Measurements from ENCODE around the gene ZNF593.

GRCh38 chr1:26156285-26157038 lies 13.2 kb upstream of the ZNF593 start:
- no peak for TF ChIP-seq CTCF (IDR thresholded peaks at IDR 0.05; ENCODE audit: low read depth, low read length)
- TF ChIP-seq POLR2A (IDR thresholded peaks at IDR 0.05; ENCODE audit: extremely low read depth, insufficient read length) = no peak
- TF ChIP-seq, protein P1, sequence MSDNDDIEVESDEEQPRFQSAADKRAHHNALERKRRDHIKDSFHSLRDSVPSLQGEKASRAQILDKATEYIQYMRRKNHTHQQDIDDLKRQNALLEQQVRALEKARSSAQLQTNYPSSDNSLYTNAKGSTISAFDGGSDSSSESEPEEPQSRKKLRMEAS (IDR thresholded peaks at IDR 0.05; ENCODE audit: low read depth, low read length) = no peak
- no peak for TF ChIP-seq MYC (IDR thresholded peaks at IDR 0.05; ENCODE audit: low read depth, low read length)

All from NB4 (cell line).